ENCODE measurements around the gene MINK1. TPM values are rescaled to one million over a fixed set of nuclear protein-coding genes. Genes with fewer than 3 reads are reported as not detected.

The MINK1 gene
- total and polyA plus RNA-seq, 2 of the 8 experiments (the other 6 are each of a cell fraction or from before 2014, with no cell fraction given): 26.9 to 77.7 TPM

- TF ChIP-seq KDM4A (IDR thresholded peaks at IDR 0.05; ENCODE audit: low read depth, low read length, severe bottlenecking): no peak
These were observed 53.7 kb downstream of the MINK1 start (continued) for GRCh38 chr17:4886830-4887229.
